Measurements from ENCODE around the gene RGPD6.
"Not testable (repeated sequence)": the region's sequence is repeated elsewhere in the genome, so short reads cannot be mapped to it uniquely, and the experiment has no call there.

DNA sequence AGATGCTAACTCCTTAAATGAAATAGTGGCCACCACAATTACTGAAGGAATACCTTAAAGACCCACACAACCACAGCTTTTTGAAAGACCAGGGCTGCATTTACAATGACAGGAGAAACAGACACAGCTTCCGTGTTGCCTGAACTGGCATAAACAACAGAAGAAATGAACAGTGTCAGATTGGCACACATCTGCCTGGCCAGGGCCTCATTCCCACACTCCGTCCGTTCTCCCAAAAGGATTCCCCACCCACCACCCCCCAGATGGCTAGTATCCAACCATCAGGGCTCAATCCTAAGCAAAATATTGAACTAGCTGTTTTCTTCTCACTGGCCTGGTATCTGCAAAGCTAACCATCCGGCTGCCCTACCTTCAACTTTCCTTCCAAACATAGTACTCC is 96.9 kb downstream of the RGPD6 start:
- TF ChIP-seq, protein P1, sequence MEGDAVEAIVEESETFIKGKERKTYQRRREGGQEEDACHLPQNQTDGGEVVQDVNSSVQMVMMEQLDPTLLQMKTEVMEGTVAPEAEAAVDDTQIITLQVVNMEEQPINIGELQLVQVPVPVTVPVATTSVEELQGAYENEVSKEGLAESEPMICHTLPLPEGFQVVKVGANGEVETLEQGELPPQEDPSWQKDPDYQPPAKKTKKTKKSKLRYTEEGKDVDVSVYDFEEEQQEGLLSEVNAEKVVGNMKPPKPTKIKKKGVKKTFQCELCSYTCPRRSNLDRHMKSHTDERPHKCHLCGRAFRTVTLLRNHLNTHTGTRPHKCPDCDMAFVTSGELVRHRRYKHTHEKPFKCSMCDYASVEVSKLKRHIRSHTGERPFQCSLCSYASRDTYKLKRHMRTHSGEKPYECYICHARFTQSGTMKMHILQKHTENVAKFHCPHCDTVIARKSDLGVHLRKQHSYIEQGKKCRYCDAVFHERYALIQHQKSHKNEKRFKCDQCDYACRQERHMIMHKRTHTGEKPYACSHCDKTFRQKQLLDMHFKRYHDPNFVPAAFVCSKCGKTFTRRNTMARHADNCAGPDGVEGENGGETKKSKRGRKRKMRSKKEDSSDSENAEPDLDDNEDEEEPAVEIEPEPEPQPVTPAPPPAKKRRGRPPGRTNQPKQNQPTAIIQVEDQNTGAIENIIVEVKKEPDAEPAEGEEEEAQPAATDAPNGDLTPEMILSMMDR (IDR thresholded peaks at IDR 0.05; ENCODE audit: low read length) = not testable (repeated sequence)
- not testable (repeated sequence) for TF ChIP-seq EZH2 (IDR thresholded peaks at IDR 0.05; ENCODE audit: borderline replicate concordance, low read length)

All from OCI-LY1 (cell line).